AG04449 (cell line): Measurements from ENCODE around the gene THRA.

Experiments used
- CTCF ChIA-PET: fragments of 350-600 bp; formaldehyde crosslinking; extraction: SDS; loops from one replicate; lab custom pipeline; 2021; ENCODE audit warnings: antibody characterized with exemption; lab: Yijun Ruan, JAX
- POLR2A ChIA-PET: fragments of 400-600, 350-600 bp; formaldehyde crosslinking; extraction: SDS; loops from one replicate; lab custom pipeline; 2020; ENCODE audit warnings: antibody characterized with exemption, inconsistent platforms; lab: Yijun Ruan, JAX
- DNase-seq: peaks from one replicate; pipeline ENCODE4 v3.0.0-alpha.2; 2010; ENCODE audit warnings: low read depth, low spot score
- H3K4me3 ChIP-seq: 2 replicates; pipeline ENCODE4 v1.5.1; 2011; ENCODE audit warnings: low read depth, mild to moderate bottlenecking, control low read depth, low read length
- CTCF ChIP-seq: IDR thresholded peaks from one replicate; pipeline ENCODE4 v1.5.1; 2011; ENCODE audit warnings: mild to moderate bottlenecking, moderate library complexity, low read length, control low read depth, inconsistent platforms; ENCODE audit not compliant: insufficient read depth; ENCODE audit errors: missing control alignments

The THRA gene

DNA sequence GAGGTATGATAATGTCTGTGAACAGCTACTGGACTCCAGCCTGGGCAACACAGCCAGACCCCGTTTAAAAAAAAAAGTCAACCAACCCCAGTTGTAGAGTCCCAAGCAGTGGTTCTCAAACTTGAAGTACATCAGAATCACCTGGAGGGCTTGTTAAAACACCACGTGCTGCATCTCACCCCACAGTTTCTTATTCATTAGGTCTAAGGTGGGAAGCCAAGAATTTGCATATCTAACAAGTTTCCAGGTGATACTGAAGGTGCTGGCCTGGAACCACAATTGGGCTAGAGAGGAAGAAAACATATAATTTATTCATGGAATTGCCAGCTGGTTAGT is 52.3 kb downstream of the THRA start:
- ChIA-PET CTCF (interaction anchor here (1.4 to 7.4 kb wide), 9 partner anchors 9 to 103 kb away, joined by 3 to 129 read pairs (median 49); partner anchors contain the start of genes MSL1 and NR1D1), POLR2A (interaction anchor here (1.2 to 5.7 kb wide), 3 partner anchors 7 to 61 kb away, joined by 3 to 74 read pairs (median 62); partner anchors contain the start of genes MED24, MSL1 and NR1D1)
- H3K4me3 ChIP-seq, result no peak overlapping the region
- no peak for TF ChIP-seq CTCF
- no peak for DNase-seq

DNA sequence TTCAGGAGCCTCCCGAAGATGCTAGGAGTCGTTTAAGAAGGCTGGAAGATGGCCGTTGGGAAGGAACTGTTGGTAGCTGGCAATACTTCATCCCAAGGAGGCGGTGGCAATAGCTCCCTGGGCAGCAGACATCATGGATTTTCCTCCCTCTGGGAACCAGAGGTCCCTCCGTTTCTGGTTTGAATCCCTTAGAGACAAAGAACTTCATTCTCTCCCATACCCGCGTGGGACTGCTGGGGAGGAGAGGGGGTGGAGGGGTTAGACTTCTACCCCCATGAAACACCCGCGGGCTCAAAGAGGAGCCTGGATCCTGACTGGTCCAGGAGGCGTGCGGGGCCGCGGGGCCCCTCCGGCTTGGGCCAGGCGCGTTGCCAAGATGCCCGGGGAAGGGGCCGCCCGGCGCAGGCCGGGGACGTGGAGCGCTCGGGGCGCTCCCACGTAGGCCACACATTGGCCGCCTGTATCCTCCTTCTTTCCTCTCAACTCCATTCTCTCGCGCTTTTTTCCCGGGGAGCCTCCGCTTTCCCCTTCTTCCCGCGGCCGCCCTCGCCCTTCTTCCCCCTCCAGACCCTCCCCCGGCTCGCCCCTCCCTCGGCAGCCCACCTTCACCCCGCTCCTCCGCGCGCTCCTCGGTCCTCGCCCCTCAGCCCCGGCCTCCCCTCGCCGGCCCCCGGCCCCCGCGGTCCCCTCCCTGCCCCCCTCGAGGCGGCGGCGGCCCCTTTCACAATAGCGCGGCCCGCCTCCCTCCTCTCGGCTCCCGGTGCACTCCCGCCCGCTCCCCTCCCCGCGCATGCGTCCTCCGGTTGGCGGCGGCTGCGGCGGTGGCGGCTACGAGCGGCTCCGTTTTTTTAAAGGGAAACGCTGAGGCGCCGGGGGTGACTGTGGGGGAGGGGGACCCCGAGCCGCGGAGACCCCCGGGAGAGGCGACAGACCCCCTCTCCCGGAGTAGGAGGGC is 58.7 kb downstream of the THRA start, which contains the start of gene MSL1:
TSS of gene MSL1 (plus strand) at position 791 of the 955 bp plus-strand sequence. CDS start 642 bp downstream, outside the sequence.
- POLR2A ChIA-PET, result interaction anchor here (1.0 to 5.1 kb wide), 6 partner anchors 9 to 196 kb away, joined by 3 to 74 read pairs (median 6); partner anchors contain the start of genes CASC3 and NR1D1
- no peak for DNase-seq
- CTCF ChIA-PET, result interaction anchor here (0.9 to 8.5 kb wide), 7 partner anchors 9 to 82 kb away, joined by 3 to 126 read pairs (median 4); no protein-coding TSS in a partner anchor
- no peak for TF ChIP-seq CTCF
- H3K4me3 ChIP-seq, result peak within 1 kb of the TSS; percentile 92

DNA sequence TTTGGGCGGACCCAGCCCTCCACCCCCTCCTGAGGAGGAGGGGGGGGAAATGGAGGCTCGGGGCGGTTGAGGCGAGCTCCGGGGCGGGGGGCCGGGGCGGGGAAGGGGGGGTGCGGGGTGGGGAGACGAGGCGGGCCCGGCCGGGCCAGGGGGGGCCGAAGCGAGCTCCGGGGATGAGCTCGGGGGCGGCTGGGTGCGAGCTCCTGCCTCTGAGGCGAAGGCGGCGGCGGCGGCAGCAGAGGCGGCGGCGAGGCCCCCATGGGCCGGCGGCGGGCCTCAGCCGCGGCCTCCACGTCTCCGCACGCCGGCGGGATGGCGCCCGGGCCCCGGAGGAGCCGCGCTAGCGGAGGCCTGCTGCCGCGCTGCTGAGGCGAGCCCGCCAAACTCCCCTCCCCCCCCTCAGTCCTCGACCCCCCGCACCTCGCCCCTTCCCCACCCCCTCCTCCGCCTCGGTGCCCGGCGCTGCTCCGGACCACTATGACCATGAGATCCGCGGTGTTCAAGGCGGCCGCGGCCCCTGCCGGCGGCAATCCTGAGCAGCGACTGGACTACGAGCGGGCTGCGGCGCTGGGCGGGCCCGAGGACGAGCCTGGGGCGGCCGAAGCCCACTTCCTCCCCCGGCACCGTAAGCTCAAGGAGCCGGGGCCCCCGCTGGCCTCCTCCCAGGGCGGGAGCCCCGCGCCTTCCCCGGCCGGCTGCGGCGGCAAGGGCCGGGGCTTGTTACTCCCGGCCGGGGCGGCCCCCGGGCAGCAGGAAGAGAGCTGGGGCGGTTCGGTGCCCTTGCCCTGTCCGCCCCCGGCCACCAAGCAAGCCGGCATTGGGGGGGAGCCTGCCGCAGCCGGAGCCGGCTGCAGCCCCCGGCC is 59.6 kb downstream of the THRA start:
- DNase-seq, result no peak
- peak; percentile 54 for TF ChIP-seq CTCF
- peak overlapping the region; percentile 92 for H3K4me3 ChIP-seq
- ChIA-PET CTCF (interaction anchor here (0.9 to 8.5 kb wide), 3 partner anchors 10 to 46 kb away, joined by 3 to 126 read pairs (median 23); no protein-coding TSS in a partner anchor), POLR2A (interaction anchor here (1.0 to 5.1 kb wide), 4 partner anchors 10 to 57 kb away, joined by 3 to 74 read pairs (median 8); partner anchors contain the start of gene NR1D1)

- peak overlapping the region; percentile 92 for H3K4me3 ChIP-seq
- no peak for TF ChIP-seq CTCF
- no peak for DNase-seq
- ChIA-PET POLR2A (interaction anchor here (1.2 to 5.1 kb wide), 5 partner anchors 11 to 58 kb away, joined by 3 to 74 read pairs (median 11); partner anchors contain the start of genes CASC3 and NR1D1), CTCF (interaction anchor here (0.9 to 8.5 kb wide), 9 partner anchors 11 to 108 kb away, joined by 3 to 126 read pairs (median 5); partner anchors contain the start of genes CASC3 and CSF3)
Observed at GRCh38 chr17:40122999-40123810, 60.4 kb downstream of the THRA start.

DNA sequence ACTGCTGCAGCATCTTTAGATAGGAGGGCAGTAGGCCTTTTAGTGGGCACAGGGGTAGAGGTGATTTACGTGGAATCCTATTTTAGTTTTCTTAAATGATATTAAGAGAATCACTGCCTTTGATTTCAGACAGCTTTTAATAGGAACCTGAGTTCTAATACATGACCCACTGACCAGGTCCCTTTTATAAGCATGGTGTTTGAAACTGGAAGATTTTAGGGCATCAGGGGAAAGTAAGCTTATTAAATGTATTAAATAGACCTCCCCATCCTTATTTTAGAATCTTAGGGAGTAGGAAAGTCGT is 61.0 kb downstream of the THRA start:
- peak overlapping the region; percentile 92 for H3K4me3 ChIP-seq
- DNase-seq, result no peak
- no peak for TF ChIP-seq CTCF
- ChIA-PET POLR2A (interaction anchor here (1.2 to 5.1 kb wide), 4 partner anchors 11 to 28 kb away, joined by 3 to 74 read pairs (median 12); partner anchors contain the start of genes CASC3 and NR1D1), CTCF (interaction anchor here (0.9 to 8.5 kb wide), 10 partner anchors 10 to 109 kb away, joined by 3 to 126 read pairs (median 4); partner anchors contain the start of genes CASC3 and CSF3)
